Measurements from ENCODE around the gene PDCL3.

GRCh38 chr2:100588071-100588786, 25.4 kb downstream of the PDCL3 start:
- TF ChIP-seq REST (IDR thresholded peaks at IDR 0.05; ENCODE audit: insufficient read depth in 1 of 2, low read depth in 2 of 2, low read length in 2 of 2): no peak
- no peak for TF ChIP-seq POLR2AphosphoS5 (IDR thresholded peaks at IDR 0.05; ENCODE audit: low read depth, low read length)
- no peak for TF ChIP-seq TAF1 (IDR thresholded peaks at IDR 0.05; ENCODE audit: borderline replicate concordance, insufficient read depth, low read length)
- TF ChIP-seq SIN3A (IDR thresholded peaks at IDR 0.05; ENCODE audit: borderline replicate concordance, insufficient read depth, low read length): no peak
- TF ChIP-seq FOXP2 (optimal IDR thresholded peaks at IDR 0.05; ENCODE audit: borderline replicate concordance, extremely low read depth, extremely low read length, insufficient read depth): no peak

Measured in PFSK-1 (cell line).